PFSK-1 (cell line): ENCODE results near the gene SERPINH1.

Experiments
- FOXP2 ChIP-seq: optimal IDR thresholded peaks from 2 replicates; pipeline ENCODE3; 2011; ENCODE audit warnings: borderline replicate concordance, control low read depth, inconsistent platforms; ENCODE audit not compliant: insufficient read depth; ENCODE audit errors: extremely low read length, extremely low read depth
- POLR2AphosphoS5 ChIP-seq: IDR thresholded peaks from 2 replicates; pipeline ENCODE4 v1.6.1; 2012; ENCODE audit warnings: low read depth, mild to moderate bottlenecking, control low read depth, low read length, moderate library complexity
- REST ChIP-seq, 2 experiments: IDR thresholded peaks; 2 replicates each; pipeline versions ENCODE4 v1.6.1 to v1.8.0; 2011 to 2012; ENCODE audit warnings: low read depth in 2 of 2, low read length in 2 of 2, control low read depth in 1 of 2, inconsistent platforms in 1 of 2, mild to moderate bottlenecking in 1 of 2, moderate library complexity in 1 of 2; ENCODE audit not compliant: insufficient read depth in 1 of 2
- SIN3A ChIP-seq: IDR thresholded peaks from 2 replicates; pipeline ENCODE4 v1.6.1; 2012; ENCODE audit warnings: mild to moderate bottlenecking, low read length, moderate library complexity, borderline replicate concordance; ENCODE audit not compliant: insufficient read depth

GRCh38 chr11:75611823-75612222 lies 49.8 kb downstream of the SERPINH1 start:
- TF ChIP-seq SIN3A (no peak), POLR2AphosphoS5 (no peak), REST (IDR thresholded peaks at IDR 0.05; ENCODE audit: insufficient read depth in 1 of 2, low read depth in 2 of 2, low read length in 2 of 2) (no peak), FOXP2 (no peak)
